Coronary artery (tissue), 2 donors: ENCODE results near the gene PSMD12.
"Not testable (repeated sequence)": the region's sequence is repeated elsewhere in the genome, so short reads cannot be mapped to it uniquely, and the experiment has no call there.

Experiments used
- DNase-seq: peaks from one replicate; pipeline ENCODE4 v3.0.0-alpha.2; 2017; ENCODE audit warnings: low spot score
- H3K27ac ChIP-seq, 2 donors: fragments of 200-600 bp; sonication (generic); one replicate each; pipeline ENCODE4 v1.5.1; 2016 to 2019
- H3K4me3 ChIP-seq: fragments of 200-600 bp; sonication (generic); 2 replicates; pipeline ENCODE4 v1.5.1; 2016; ENCODE audit warnings: mild to moderate bottlenecking, moderate library complexity
- TF ChIP-seq, protein P1 (sequence below): fragments of 200-600 bp; sonication (generic); IDR thresholded peaks from one replicate; pipeline ENCODE4 v1.5.1; 2019; ENCODE audit warnings: antibody characterized with exemption

PSMD12 gene

DNA sequence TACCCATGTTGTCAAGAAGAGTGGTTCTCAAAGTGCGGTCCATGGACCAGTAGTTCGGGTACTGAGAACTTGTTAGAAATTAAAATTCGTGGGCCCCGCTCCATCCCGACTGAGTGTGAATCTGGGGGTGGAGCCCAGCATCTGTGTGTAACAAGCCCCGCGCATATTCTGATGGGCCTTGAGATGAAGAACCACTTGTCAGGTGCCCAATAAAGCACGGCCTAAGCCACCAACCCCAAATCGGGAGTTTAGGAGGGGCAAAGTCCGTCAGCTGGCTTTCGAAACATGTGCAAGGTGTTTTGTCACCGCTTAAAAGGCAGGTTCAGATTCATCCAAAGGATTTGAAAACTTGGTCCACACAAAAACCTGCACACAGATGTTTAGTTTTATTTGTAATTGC, 29.5 kb downstream of the PSMD12 start:
- TF ChIP-seq, protein P1, sequence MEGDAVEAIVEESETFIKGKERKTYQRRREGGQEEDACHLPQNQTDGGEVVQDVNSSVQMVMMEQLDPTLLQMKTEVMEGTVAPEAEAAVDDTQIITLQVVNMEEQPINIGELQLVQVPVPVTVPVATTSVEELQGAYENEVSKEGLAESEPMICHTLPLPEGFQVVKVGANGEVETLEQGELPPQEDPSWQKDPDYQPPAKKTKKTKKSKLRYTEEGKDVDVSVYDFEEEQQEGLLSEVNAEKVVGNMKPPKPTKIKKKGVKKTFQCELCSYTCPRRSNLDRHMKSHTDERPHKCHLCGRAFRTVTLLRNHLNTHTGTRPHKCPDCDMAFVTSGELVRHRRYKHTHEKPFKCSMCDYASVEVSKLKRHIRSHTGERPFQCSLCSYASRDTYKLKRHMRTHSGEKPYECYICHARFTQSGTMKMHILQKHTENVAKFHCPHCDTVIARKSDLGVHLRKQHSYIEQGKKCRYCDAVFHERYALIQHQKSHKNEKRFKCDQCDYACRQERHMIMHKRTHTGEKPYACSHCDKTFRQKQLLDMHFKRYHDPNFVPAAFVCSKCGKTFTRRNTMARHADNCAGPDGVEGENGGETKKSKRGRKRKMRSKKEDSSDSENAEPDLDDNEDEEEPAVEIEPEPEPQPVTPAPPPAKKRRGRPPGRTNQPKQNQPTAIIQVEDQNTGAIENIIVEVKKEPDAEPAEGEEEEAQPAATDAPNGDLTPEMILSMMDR = no peak
- Histone ChIP-seq H3K27ac (no peak overlapping the region), H3K4me3 (no peak overlapping the region)
- no peak for DNase-seq

DNA sequence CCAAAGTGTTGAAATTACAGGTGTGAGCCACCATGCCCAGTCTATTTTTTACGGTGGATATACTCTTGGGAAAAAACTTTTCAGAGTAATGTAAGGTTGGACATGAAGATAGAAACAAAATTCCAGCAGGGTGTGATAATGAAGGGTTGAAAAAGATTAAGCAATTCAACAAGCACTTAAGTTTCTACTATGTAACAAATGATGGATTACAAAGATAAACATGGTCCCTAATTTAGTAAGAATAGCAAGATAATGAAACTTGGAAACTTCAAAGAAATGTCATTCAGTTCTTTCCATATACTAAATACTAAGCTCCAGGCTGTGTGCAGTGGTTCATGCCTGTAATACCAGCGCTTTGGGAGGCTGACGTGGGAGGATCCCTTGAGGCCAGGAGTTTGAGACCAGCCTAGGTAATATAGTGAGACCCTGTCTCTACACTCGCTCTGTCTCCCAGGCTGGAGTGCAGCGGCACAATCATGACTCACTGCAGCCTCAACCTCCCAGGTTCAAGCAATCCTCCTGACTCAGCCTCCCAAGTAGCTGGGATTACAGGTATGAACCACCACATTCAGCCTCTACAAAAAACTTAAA, 31.0 kb downstream of the PSMD12 start:
- Histone ChIP-seq H3K27ac (no peak overlapping the region), H3K4me3 (no peak overlapping the region)
- TF ChIP-seq, protein P1 = no peak
- DNase-seq = no peak

DNA sequence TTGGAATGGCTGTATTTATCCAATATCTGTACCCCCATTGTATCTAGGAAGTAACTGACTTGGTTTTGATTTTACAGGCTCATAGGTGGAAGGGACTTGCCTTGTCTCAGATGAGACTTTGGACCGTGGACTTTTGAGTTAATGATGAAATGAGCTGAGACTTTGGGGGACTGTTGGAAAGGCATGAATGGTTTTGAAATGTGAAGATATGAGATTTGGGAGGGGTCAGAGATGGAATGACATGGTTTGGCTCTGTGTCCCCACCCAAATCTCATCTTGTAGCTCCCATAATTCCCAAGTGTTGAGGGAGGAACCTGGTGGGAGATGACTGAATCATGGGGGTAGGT, 34.2 kb downstream of the PSMD12 start:
- not testable (repeated sequence) for H3K27ac ChIP-seq, DNase-seq, H3K4me3 ChIP-seq

DNA sequence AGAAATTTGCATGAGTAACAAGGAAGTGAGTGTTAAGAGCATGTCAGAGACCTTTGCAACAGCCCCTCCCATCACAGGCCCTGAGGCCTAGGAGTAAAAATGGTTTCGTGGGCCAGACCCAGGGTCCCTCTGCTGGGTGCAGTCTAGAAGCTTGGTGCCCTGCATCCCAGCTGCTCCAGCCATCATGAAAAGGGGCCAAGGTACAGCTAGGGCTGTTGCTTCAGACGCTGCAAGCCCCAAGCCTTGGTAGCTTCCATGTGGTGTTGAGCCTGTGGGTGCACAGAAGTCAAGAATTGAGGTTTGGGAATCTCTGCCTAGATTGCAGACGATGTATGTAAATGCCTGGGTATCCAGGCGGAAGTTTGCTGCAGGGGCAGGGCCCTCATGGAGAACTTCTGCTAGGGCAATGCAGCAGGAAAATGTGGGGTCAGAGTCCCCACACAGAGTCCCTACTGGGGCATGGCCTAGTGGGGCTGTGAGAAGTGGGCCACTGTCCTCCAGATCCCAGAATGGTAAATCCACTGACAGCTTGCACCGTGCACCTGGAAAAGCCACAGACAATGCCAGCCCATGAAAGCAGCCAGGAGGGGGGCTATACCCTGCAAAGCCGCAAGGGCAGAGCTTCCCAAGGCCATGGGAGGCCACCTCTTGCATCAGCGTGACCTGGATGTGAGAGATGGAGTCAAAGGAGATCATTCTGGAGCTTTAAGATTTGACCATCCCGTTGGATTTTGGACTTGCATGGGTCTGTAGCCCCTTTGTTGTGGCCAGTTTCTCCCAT, 34.8 kb downstream of the PSMD12 start:
- H3K27ac ChIP-seq, DNase-seq: not testable (repeated sequence)

DNA sequence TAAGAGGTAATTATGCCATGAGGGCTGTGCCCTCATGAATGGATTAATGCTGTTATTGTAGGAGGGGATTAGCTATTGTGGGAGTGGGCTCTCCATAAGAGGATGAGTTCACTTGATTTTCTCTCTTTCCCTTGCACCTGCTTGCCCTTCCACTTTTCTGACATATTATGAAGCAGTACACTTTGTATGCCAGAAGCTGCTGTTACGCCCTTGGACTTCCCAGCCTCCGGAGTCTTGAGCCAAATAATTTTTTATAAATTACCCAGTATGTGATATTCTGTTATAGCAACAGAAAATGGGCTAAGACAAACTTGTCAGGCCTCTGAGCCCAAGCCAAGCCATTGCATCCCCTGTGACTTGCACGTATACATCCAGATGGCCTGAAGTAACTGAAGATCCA, 38.4 kb downstream of the PSMD12 start:
- no peak overlapping the region for H3K27ac ChIP-seq
- TF ChIP-seq, protein P1 = no peak
- DNase-seq = no peak
- no peak overlapping the region for H3K4me3 ChIP-seq

More for the DNA sequence above, 34.8 kb downstream of the PSMD12 start:
- H3K4me3 ChIP-seq = not testable (repeated sequence)

DNA sequence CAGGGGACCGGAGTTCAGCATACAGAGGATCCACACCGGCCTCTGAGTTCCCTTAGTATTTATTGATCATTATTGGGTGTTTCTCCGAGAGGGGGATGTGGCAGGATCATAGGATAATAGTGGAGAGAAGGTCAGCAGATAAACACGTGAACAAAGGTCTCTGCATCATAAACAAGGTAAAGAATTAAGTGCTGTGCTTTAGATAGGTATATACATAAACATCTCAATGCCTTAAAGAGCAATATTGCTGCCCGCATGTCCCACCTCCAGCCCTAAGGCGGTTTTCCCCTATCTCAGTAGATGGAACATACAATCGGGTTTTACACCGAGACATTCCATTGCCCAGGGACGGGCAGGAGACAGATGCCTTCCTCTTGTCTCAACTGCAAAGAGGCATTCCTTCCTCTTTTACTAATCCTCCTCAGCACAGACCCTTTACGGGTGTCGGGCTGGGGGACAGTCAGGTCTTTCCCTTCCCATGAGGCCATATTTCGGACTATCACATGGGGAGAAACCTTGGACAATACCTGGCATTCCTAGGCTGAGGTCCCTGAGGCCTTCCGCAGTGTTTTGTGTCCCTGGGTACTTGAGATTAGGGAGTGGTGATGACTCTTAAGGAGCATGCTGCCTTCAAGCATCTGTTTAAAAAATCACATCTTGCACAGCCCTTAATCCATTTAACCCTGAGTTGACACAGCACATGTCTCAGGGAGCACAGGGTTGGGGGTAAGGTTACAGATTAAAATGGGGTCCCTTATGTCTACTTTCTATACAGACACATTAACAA, 39.2 kb downstream of the PSMD12 start:
- H3K4me3 ChIP-seq, H3K27ac ChIP-seq, DNase-seq: not testable (repeated sequence)

DNA sequence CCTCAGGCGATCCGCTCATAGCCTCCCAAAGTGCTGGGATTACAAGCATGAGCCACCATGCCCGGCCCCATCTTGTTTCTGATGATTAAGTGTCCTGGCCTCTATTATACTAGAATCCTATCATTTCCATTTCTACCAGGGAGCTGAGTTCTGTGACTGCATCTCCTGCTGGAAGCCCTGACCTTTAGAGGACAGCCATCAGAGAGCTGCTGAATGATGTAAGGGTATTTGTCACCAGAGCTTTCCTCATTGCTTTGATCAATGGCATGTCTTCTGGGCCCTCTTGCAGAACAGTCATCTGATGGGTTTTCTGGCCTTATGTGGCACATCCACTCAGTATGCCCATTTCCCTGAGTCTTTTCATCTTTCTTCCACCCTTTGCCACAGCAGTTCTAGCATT, 39.9 kb downstream of the PSMD12 start:
- no peak overlapping the region for H3K4me3 ChIP-seq
- no peak overlapping the region for H3K27ac ChIP-seq
- TF ChIP-seq, protein P1 = no peak
- DNase-seq = no peak

DNA sequence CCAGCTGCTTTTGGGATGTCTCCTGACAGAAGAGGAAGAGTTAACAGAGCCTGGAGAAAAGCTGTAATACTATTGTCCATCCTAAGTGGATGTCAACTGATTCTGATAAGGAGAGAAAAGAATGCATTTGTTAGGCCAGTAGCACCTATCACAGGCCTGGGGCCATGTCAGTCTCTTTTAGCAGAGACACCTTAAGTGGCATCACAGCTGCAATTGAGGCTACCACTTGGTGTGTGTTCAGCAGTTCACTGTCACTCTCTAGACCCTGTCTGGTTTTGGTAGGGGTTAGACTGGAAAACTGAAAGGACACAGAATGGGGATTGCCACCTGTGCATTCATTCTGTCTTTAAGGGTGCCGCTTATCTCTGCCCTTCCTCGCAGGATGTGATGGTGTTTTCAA, 42.0 kb downstream of the PSMD12 start:
- Histone ChIP-seq H3K4me3 (no peak overlapping the region), H3K27ac (no peak overlapping the region)
- TF ChIP-seq, protein P1 = no peak
- DNase-seq = no peak
